Medulla oblongata (tissue), 1 donor: ENCODE data around the gene HSPB6.

Experiments used
- DNase-seq: peaks from one replicate; pipeline ENCODE4 v3.0.0-alpha.2; 2015; ENCODE audit errors: extremely low spot score

The HSPB6 gene

DNA sequence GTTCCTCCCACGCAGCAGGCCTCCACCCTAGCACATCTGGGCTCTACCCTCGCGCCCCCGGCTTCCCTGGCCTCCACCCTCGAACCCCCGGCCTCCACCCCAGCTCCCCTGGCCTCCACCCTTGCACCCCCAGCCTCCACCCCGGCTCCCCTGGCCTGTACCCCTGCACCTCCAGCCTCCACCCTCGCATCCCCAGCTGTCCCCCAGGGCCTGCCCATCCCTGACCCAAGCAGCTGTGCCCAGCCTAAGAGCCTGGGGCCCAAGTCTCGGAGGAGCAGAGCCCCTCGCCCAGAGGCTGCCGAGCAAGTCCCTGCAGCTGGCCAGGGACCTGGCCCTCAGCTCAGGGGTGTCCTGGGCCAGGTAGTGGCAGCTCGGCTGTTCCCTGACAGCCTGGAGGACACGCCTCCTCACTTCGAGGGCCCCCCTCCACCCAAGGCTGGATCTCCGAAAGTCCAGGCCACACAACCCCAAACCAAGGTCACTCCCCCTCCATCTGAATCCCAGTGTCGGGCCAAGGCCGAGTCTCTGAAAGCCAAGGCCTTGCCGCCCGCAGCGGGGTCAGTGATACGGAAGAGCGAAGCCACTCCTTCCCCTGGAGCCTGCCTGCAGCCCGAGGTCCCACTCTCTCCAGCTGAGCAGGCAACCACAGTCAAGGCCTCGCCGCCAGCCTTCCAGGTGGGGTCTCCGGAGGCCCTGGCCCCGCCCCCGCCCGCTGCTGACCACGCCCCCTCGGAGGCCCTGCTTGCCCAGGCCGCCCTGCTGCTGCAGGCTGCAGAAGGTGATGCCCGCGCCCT lies 10.7 kb upstream of the HSPB6 start:
- DNase-seq = no peak

DNA sequence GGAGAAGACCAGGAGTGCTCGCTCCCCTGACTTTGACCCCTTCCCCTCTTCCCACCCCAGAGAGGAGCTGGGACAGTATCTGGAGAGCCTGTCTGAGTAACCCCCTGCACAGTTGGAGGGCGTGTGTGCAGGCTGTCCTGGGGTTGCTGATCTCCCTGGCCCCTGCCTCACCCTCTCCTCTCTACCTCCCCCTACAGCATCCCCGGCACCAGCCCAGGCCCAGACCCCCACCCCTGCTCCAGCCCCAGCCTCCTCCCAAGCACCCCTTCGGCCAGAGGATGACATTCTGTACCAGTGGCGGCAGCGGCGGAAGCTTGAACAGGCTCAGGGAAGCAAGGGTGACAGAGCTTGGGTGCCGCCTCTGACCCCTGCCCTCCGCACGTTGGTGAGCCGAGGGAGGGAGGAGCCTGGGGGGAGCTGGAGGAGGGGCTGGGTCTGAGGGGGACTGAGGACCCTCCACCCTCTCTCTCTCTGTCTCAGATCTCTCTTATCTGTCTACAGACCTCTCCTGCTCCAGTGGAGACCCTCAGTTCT lies 9.8 kb upstream of the HSPB6 start:
- DNase-seq = no peak

DNA sequence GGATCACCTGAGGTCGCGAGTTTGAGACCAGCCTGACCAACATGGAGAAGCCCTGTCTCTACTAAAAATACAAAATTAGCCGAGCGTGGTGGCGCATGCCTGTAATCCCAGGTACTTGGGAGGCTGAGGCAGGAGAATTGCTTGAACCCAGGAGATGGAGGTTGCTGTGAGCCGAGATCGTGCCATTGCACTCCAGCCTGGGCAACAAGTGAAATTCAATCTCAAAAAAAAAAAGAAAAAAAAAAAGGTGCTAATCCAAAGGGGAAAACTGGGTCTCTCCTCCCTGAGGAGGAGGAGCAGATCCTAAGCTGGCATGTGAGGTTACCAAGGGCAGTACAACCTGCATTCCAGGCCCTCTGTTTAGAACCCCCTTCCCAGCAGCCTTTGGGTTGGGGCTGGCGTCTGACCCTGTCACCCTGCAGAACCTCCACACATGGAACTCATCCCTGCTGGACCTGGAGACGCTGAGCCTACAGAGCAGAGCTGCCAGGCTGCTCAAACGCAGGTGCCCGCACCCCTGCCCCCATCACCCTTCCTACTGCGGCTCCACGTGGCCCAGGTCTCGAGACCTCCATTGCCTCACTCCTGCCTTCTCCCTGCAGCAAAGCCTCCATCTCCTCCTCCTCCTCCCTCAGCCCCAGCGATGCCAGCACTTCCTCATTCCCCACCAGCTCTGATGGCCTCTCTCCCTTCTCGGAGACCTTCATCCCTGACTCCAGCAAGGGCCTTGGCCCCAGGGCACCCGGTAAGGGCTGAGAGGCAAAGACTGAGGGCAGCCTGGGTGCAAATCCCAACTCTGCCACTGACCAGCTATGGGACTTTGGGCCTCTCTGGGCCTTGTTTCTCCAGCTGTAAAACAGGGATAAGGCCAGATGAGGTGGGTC lies 7.8 kb upstream of the HSPB6 start:
- no peak for DNase-seq

DNA sequence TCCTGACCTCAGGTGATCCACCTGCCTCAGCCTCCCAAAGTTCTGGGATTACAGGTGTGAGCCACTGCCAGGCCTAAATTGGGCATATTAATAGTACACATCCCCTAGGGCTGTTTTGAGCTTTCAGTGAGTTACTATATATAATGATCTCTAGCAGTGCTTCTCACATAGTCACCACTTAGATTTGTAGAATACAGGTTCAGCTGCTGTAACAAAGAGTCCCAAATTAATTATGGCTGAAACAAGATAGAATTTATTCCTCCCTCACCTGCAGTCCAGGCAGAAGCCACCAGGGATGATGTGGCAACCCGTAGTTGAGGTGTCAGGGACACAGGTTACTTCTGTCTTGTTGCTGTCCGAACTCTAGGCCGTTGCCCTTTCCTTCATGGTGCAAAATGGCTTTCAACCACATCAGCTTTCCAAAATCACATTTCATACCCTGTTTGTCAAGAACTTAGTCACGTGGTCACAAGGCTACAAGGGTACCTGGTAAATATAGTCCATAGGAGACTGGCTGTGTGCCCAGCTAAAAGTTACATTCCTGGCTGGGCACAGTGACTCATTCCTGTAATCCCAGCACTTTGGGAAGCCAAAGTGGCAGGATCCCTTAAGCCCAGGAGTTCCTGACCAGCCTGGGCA lies 4.0 kb upstream of the HSPB6 start:
- DNase-seq = no peak

DNA sequence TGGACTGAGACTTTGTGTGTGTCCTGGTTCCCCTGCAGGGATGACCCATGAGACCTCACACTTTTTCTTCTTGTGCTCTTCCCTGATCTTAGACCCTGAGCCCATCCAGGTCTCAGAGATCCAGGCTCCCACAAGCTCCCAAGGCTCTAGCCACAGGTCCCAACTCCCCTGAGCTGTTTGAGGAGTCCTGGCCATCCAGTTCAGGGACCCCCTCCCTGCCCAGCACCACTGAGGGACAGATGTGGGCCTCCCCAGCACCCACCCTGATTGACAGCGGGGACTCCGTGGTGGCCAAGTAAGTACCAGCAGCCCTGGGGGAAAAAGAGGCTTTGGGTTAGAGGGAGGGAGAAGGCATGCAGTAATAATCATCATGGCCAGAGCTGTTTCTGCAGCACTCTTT lies 2.9 kb upstream of the HSPB6 start:
- no peak for DNase-seq

DNA sequence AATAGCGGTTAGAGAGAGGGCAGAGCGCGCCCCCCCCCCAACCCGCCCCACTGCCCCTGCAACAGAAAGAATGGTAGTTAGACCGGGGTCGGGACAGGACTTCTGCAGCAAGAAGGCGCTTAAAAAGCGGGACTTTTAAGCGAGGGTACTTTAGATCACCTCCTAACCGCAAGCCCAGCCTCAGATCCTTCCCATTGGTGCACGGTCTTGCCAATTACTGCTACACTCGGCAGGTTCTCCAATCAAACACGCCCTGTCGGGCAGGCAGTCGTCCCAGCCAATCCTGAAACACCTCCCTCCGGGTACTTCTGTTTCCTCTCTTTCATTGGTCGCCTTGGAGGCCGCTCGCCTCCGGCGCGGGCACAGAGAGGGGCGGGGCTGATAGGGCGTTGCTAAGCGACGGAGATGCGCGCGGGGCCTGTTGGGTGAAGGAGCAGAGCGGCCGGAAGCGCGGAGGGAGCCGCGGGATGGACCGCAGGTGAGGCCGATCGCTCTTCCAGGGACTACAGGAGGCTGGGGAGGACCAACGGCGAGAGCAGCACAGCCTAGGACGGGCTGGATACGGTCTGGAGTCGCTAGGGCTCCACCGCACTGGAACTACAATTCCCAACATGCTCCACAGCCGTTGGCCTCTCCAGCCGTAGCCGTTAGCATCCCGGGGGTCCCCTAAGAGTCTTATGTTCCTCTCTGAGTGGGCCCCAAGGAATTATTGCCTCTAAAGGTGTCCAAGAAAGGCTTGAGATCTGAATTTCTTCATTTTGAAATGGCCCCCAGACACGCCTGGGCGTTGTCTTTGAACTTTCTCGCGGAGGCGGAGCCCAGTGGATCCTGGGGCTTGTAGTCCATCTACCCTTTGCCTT lies 1.1 kb upstream of the HSPB6 start, which contains the start of gene PROSER3:
Gene PROSER3, plus strand, starts transcription at position 428 of the 860 bp plus-strand sequence. Its CDS starts 40 bp downstream, at position 468.
- peak; percentile 100 for DNase-seq

DNA sequence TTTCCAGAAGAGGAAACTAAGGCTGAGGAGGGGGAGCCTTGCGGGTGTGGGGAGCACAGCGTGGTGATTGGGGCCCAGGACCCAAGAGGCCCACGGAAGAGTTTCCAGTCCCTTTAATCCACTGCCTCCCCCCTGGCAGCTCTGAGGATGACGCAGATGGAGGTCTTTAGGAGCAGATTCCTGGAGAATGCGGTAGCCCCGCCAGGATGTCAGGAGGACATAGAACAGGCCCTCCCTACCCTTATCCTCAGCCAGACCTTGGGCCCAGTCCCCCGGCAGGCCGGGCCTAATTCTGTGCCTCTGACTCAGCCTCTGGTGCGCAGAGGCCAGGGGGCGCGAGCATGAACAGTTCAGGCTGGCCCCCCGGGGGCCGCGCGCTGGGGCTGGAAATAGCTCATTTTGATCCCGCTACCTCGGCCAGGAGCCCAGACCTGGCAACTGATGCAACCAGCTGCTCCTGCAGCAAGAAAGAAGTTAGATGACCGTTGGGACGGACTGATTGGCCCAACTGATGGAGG lies 461 bp upstream of the HSPB6 start:
- DNase-seq = peak; percentile 66

DNA sequence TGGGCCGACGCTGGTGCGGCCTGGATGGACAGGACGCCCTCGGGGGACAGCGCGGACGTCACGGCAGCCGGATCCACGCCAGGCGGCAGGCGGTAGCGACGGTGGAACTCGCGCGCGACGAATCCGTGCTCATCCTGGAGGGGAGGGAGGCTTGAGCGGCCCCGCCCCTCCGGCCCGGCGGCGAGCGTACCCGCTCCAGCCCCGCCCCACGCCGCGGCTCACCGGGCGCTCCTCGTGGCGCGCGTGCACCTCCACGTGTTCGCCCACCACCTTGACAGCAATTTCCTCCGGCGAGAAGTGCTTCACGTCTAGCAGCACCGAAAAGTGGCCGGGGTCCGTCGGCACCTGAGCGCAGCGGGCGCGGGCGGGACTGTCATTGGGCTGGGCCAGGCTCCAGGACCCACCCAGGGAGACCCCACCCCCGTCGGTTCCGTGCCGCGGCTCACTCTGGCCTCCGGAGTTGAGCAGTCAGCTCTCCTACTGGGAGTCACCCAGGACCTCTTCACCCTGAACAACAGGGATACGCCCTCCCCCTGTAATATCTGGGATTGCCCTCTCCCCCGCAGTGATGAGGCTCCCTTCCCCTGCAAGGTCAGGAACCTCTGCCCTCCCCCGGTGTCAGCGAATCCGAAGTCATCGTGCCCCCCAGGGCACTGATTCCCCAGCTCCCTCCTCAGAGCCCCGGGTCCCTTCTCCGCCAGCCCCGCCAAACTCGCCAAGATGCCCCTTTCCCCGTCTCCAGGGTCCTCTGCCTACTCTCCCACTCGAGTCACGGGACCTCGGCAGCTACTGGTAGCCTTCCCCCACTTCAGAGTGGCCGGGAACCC lies 1.1 kb downstream of the HSPB6 start:
- DNase-seq = no peak

DNA sequence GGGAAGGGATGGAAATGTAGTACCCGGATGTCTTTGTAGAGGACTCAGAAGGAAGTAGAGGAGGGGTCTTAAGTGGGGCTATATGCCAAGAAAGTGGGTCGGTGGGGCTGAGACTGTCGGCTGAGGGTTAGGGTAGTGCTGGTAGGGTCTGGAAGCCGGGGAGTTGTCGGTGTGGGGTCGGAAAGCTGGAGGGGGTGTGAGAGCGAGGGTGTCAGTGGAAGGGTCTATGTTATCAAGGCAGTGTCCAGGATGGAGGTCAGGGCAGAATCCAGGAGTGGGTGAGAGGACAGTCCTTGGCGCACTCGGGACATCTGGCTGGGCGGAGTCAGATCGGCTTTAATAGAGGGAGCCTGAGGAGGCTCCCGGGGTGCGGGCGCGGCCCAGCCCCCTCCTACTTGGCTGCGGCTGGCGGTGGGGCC lies 1.7 kb downstream of the HSPB6 start:
- no peak for DNase-seq

DNA sequence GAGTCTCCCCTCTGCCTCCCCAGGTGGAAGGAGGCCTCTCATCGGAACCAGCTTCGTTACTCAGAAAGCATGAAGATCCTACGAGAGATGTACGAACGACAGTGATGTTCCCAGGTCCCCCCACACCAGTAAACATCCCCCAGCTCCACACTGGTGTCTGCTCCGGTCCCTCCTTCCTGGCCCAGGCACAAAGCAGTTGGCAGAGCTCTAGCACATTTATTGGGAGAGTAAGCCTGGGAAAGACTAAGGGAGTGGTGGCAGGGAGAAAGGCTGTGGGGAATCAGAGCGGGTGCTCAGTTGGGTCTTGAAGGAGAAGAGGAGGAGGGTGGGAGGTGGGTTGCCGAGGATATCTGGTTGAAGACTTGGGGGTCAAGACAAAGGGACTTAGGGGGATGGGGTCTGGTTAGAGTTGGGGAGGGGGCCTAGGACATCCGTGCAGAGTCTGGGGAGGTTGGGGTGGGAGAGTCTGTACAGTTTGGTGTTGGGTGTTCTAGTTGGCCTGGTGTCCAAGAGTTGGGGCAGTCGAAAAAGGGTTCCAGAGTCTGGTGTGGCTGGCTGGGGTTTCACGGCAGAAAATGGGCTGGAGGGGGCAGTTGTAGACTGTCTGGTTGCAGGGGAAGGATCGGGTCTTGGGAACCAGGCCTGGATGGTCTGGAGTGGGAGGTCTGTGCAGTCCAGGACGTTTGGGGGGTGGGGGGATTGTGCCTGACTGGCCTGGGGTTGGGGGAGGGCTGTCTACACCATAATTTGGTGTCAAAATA lies 2.3 kb downstream of the HSPB6 start:
- DNase-seq = no peak

DNA sequence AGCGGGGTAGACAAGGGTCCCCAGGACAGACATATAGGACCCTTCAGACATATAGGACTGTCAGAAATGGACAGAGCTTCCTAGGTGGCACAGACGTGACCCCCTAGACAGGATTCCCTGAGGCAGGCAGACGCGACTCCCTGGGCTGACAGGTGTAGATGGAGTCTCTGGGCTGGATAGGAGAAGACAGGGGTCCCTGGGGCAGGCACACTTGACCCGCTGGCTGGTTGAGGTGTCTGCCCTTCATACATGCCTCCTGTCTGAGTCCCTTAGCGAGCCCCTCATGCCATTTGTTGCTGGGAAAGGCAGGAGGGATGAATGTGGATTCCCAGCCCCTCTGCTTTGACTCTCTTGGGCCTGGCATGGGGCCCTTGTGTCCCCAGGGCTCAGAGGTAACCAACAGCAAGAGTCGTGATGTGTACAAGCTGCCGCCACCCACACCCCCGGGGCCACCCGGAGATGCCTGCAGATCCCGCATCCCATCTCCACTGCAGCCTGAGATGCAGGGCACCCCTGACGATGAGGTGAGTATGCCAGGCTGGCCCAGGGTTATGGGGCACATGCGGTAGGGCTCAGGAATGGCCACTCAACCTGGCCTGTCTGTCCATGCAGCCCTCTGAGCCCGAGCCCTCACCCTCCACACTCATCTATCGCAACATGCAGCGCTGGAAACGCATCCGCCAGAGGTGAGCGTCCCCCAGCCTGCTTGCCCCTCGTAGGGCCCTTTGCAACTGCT lies 3.0 kb downstream of the HSPB6 start:
- DNase-seq = no peak

DNA sequence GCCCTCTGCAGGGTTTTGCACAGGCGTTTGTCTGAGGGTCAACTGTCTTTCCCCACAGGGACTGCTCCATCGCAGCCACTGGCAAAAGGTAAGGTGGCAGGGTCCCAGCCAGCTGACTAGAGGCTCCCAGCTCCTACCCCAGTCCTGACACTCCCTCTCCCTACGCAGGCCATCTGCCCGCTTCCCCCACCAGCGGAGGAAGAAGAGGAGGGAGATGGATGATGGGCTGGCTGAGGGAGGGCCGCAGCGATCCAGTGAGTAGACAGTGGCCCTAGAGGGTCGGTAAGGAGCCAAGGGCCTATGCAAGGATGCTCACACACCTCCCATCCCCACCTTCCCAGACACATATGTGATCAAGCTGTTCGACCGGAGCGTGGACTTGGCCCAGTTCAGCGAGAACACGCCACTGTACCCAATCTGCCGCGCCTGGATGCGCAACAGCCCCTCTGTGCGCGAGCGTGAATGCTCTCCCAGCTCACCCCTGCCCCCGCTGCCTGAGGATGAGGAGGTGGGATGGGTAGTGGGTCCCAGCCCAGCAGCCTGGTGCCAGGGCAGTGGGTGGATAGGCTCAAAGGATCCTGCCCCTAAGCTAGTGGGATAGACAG lies 4.0 kb downstream of the HSPB6 start:
- no peak for DNase-seq

DNA sequence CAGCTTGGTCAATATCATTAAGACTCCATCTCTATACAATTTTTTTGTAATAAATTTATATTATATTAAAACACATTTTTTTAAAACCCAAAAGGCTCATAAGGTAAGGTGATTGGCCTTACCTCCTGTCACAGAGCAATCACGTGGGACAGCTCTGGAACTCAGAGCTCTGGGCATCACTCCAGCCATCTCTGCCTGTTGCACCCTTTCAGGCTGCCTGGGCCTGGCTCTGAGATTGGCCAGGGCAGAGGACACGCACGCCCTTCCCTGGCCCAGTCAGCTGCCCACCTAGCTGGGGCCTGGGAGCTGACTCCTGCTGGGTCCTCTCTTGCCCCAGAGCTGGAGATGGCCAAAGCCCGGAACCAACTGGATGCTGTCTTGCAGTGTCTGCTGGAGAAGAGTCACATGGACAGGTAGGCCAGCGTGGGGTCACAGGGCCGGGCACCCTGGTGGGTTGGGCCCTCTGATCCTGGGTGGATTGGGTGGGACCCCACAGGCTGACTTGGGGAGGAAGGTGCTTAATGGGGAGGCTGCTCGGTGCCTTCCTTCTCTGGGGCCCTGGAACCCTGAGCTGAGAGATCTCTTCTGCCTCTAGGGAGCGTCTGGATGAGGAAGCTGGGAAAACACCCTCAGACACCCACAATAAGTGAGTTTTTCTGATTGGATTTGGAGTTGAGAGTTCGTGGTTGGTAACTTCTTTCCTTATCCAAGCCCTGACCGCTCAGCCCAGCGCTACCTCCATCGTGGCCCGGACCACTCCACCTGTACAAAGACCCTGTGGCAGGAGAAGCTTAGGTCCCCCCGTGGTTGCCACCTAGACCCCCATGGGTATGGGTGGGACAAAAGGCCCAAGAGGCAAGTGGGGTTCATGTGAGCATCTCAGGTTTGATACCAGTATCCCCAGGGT lies 4.7 kb downstream of the HSPB6 start:
- no peak for DNase-seq

DNA sequence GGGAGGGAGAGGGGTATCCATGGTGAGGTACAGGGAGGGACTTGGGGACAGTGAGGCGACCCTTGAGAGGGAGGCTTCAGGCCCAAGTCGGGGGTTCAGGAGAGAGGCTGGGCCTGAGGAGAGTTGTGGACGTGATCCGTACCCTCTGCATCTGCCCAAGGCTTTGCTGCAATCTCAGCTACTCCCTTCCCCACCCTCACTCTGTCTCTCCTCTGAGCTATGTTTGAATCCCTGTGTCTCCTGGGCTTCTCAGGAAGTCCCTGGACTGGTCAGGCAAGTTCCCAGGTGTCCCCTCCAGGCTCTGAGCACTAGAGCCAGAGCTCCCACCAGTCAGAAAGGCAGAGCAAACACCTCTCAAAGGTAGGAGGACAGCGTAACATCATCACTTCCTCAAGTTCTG lies 6.7 kb downstream of the HSPB6 start:
- DNase-seq = no peak

DNA sequence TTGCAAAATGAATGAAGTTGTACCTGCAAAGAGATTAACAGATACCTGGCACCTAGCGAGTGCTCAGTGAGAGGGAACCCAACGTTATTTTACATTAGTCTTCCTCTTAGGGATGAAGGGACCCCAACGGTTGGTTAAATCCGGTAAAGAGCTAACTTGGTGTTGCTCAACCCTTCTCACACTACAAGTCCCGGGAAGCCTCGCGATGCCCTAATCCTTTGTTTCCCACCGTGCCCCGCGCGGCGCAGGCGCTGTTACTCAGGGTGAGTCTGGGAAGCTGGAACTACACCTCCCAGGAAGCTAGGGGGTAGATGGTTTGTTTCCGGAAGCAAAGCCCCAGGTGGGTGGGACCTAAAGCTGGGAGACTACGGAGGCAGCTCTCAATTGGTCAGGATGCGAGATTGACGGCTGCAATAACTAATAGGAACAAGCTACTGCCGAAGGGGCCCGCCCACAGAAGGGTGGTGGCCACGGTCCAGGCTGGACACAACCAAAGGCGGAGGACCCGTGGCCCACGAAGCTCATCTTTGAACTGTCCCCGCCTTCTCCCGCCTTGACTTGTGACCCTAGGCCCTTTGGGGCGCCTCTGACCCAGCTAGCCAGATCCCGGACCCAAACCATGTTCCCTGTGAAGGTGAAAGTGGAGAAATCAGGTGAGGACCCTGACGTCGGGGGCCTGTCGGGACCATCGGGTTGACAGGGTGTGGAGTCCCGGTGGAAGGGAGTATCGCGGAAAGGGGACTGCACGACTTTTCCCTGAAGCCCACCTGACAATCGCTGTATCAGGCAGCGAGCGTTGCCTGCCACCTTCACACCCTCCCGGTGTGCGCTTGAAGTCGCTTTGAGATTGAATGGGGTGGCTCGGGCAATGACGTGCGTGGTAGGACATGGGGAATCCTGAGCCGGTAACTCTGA lies 8.5 kb downstream of the HSPB6 start, which contains the start of gene LIN37:
Gene LIN37, plus strand, starts transcription at position 471 of the 915 bp plus-strand sequence. Its CDS starts 149 bp downstream, at position 620.
- peak; percentile 100 for DNase-seq

DNA sequence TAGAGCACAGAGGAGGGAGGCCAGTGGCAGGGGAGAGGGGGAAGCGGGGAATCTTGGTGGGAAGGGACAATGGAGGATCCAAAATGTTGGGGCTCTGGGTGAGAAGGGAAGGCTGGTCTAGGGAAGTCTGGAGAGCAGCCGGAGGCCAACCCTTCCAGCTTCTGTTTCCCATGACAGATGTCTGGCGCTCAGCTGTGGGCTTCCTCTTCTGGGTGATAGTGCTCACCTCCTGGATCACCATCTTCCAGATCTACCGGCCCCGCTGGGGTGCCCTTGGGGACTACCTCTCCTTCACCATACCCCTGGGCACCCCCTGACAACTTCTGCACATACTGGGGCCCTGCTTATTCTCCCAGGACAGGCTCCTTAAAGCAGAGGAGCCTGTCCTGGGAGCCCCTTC lies 10.3 kb downstream of the HSPB6 start:
- no peak for DNase-seq
